GM18868 (cell line): ENCODE measurements around the gene MSX1.

Experiments
- ATAC-seq: cut with Tn5 transposase; IDR thresholded peaks from one replicate; pipeline ENCODE4 v1.9.1; 2021; ENCODE audit warnings: mild to moderate bottlenecking, moderate library complexity; ENCODE audit not compliant: unreplicated experiment

MSX1 gene

GRCh38 chr4:4856071-4857000 lies 3.1 kb upstream of the MSX1 start:
- ATAC-seq: no peak

GRCh38 chr4:4857001-4857808 lies 2.3 kb upstream of the MSX1 start:
- no peak for ATAC-seq

GRCh38 chr4:4857809-4858508 lies 1.5 kb upstream of the MSX1 start:
- no peak for ATAC-seq

GRCh38 chr4:4858527-4859324 lies 739 bp upstream of the MSX1 start:
- ATAC-seq: no peak

- peak; percentile 19 for ATAC-seq
Observed at GRCh38 chr4:4859799-4860599, 534 bp downstream of the MSX1 start.

- ATAC-seq: no peak
Observed at GRCh38 chr4:4860600-4861389, 1.3 kb downstream of the MSX1 start.

GRCh38 chr4:4861390-4862018 lies 2.0 kb downstream of the MSX1 start:
- ATAC-seq: no peak

GRCh38 chr4:4862071-4862551 lies 2.6 kb downstream of the MSX1 start:
- no peak for ATAC-seq

GRCh38 chr4:4862665-4863482 lies 3.4 kb downstream of the MSX1 start:
- ATAC-seq: no peak

- ATAC-seq: no peak
Observed at GRCh38 chr4:4864443-4864939, 5.0 kb downstream of the MSX1 start.

- no peak for ATAC-seq
Observed at GRCh38 chr4:4864940-4865704, 5.7 kb downstream of the MSX1 start.

GRCh38 chr4:4865705-4866123 lies 6.2 kb downstream of the MSX1 start:
- no peak for ATAC-seq

- ATAC-seq: no peak
Observed at GRCh38 chr4:4866124-4866865, 6.8 kb downstream of the MSX1 start.

- ATAC-seq: no peak
Observed at GRCh38 chr4:4866866-4867374, 7.5 kb downstream of the MSX1 start.

- no peak for ATAC-seq
Observed at GRCh38 chr4:4867375-4868039, 8.0 kb downstream of the MSX1 start.
